ENCODE data around the gene ATP6V1B1. TPM values are rescaled to one million over a fixed set of nuclear protein-coding genes. Genes with fewer than 3 reads are reported as not detected.
A peak's percentile ranks its signal among the peaks of the same experiment; 100 is the strongest.

The ATP6V1B1 gene
- total and polyA plus RNA-seq, 4 donors: not detected

DNA sequence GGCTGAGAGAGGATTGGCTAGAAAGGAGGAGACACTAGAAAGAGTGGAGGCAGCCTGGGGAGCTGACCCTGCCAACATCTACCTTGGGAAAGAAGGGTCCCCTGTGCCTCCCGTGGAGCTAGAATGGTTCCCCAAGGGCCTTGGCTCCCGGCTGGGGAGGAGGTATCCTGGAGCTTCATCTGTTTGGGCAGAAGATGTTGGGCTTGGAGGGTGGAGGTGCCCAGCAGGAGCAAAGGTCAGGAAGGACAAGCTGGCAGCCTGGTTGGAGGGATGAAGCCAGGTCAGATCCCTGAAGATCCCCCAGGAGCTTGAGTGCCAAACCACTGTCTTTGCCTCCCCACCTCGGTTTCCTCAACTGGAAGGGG lies 2.9 kb downstream of the ATP6V1B1 start (continued):
- TF ChIP-seq, protein P1, sequence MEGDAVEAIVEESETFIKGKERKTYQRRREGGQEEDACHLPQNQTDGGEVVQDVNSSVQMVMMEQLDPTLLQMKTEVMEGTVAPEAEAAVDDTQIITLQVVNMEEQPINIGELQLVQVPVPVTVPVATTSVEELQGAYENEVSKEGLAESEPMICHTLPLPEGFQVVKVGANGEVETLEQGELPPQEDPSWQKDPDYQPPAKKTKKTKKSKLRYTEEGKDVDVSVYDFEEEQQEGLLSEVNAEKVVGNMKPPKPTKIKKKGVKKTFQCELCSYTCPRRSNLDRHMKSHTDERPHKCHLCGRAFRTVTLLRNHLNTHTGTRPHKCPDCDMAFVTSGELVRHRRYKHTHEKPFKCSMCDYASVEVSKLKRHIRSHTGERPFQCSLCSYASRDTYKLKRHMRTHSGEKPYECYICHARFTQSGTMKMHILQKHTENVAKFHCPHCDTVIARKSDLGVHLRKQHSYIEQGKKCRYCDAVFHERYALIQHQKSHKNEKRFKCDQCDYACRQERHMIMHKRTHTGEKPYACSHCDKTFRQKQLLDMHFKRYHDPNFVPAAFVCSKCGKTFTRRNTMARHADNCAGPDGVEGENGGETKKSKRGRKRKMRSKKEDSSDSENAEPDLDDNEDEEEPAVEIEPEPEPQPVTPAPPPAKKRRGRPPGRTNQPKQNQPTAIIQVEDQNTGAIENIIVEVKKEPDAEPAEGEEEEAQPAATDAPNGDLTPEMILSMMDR (IDR thresholded peaks at IDR 0.05; ENCODE audit: low read depth, low read length, missing input control): no peak

DNA sequence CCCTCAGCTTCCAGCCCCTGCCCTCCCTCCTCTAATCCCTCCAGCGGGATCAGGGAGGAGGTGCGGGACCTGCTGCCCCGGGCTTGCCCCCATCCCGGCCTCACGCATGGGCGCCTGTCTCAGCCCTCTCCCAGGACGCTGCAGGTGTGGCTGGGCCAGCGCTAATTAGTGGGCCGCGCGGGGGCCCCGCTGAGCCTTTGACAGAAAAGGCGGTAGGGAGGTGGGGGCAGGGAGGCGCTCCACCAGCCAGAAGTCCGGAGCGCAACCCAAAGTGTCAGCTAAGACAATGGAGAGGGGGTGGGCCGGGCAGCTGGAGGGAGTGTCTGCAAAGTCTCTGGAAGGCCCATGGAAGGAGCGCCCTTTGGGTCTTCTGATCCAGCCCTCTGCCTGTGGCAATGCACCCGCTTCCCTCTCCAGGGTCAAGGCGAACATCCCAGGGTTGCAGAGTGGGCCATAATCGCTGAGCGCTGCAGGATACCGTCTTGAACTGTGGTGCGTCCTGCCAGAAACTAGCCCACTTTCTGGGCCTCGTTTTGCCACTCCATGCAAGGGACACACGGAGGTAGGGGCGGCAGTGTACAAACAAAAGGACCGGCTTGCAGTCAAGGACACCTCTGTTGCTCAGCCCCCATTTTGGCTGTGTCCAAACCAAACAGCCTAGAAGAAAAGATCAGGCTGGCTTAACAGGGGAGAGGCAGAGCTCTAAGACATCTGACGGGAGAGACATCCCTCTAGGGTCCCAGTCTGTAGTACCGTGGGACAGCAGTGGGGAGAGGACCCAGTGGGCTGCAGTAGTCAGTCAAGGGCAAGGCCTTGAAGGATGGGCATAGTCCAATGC lies 3.5 kb downstream of the ATP6V1B1 start:
- Histone ChIP-seq H3K36me3 (ENCODE audit: control insufficient read depth in 4 of 4, insufficient read depth in 3 of 4, low read depth in 1 of 4, low read length in 3 of 4) (no peaks in the 10 kb centered on the region), H3K4me3 (ENCODE audit: low read depth in 1 of 3, low read length in 3 of 3) (no peak overlapping the region), H3K9me3 (ENCODE audit: control insufficient read depth in 4 of 4, low read length in 3 of 4) (no peaks in the 10 kb centered on the region), H3K9ac (ENCODE audit: low read depth in 1 of 2, low read length in 2 of 2) (no peak overlapping the region), H3K27ac (ENCODE audit: low read depth in 1 of 2, low read length in 2 of 2) (no peak overlapping the region), H3K4me1 (ENCODE audit: control insufficient read depth in 4 of 4, insufficient read depth in 4 of 4, low read length in 3 of 4) (no peaks in the 10 kb centered on the region), H3K27me3 (ENCODE audit: control insufficient read depth in 4 of 4, insufficient read depth in 4 of 4, low read length in 3 of 4) (no peaks in the 10 kb centered on the region)
- WGBS: 54% methylated on average over 30 of the region's 30 CpGs
- DNase-seq (ENCODE audit: low spot score): no peak
- TF ChIP-seq FOXA2 (IDR thresholded peaks at IDR 0.05) (no peak), YY1 (IDR thresholded peaks at IDR 0.05) (no peak)

DNA sequence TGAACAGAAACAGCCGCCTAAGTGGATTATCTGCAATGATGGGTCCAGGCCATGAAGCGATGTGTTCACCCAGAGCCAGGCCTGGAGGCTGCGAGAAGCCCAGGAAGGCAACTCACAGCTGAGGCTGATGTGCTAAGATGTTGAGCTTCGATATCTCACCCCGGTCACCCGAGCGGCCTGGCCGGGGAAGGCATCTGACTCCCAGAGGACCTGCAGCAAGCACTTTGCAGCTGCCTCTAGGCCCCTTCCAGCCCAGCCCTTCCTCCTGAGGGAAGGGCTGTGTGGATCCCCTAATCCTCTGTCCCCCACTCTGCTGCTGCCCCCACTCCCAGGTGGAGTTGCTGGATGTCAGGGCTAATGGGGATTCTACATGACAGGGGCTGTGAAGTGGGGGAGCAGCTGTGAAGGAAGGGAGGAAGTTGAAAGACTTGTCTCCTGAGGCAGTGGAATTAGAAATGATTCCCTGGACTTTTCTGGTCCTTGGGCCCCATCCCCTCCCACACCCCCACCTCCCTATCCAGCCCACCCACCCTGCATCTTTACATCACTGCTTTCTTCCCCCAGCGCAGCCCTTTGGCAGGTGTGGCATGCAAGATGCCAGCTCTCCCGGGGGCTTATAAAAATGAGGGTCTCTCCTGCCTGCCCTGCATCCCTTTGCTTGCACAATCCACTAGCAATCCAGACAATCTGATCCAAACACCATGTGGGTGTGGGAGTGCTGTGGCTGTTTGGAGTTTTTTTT lies 4.3 kb downstream of the ATP6V1B1 start:
- Histone ChIP-seq H3K9ac (ENCODE audit: low read depth in 1 of 2, low read length in 2 of 2) (no peak overlapping the region), H3K36me3 (ENCODE audit: control insufficient read depth in 4 of 4, insufficient read depth in 3 of 4, low read depth in 1 of 4, low read length in 3 of 4) (no peaks in the 10 kb centered on the region), H3K4me3 (ENCODE audit: low read depth in 1 of 3, low read length in 3 of 3) (no peak overlapping the region), H3K9me3 (ENCODE audit: control insufficient read depth in 4 of 4, low read length in 3 of 4) (no peaks in the 10 kb centered on the region), H3K4me1 (ENCODE audit: control insufficient read depth in 4 of 4, insufficient read depth in 4 of 4, low read length in 3 of 4) (no peaks in the 10 kb centered on the region), H3K27me3 (ENCODE audit: control insufficient read depth in 4 of 4, insufficient read depth in 4 of 4, low read length in 3 of 4) (no peaks in the 10 kb centered on the region), H3K27ac (ENCODE audit: low read depth in 1 of 2, low read length in 2 of 2) (no peak overlapping the region)
- TF ChIP-seq JUND (IDR thresholded peaks at IDR 0.05) (no peak), FOXA1 (IDR thresholded peaks at IDR 0.05) (no peak), RXRA (IDR thresholded peaks at IDR 0.05) (no peak), TAF1 (conservative IDR thresholded peaks at IDR 0.05) (no peak), RAD21 (IDR thresholded peaks at IDR 0.05) (no peak), FOXA2 (IDR thresholded peaks at IDR 0.05) (no peak), SP1 (IDR thresholded peaks at IDR 0.05) (no peak), NR2F2 (IDR thresholded peaks at IDR 0.05) (no peak), GABPA (IDR thresholded peaks at IDR 0.05 in 1 of 2, conservative IDR thresholded peaks at IDR 0.05 in 1 of 2) (no peak), EGR1 (IDR thresholded peaks at IDR 0.05; ENCODE audit: low read depth in 2 of 2) (no peak), YY1 (IDR thresholded peaks at IDR 0.05) (no peak), HNF4G (IDR thresholded peaks at IDR 0.05) (no peak), HNF4A (conservative IDR thresholded peaks at IDR 0.05) (no peak)
- TF ChIP-seq, protein P2, sequence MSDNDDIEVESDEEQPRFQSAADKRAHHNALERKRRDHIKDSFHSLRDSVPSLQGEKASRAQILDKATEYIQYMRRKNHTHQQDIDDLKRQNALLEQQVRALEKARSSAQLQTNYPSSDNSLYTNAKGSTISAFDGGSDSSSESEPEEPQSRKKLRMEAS (IDR thresholded peaks at IDR 0.05): no peak
- TF ChIP-seq, protein P3, sequence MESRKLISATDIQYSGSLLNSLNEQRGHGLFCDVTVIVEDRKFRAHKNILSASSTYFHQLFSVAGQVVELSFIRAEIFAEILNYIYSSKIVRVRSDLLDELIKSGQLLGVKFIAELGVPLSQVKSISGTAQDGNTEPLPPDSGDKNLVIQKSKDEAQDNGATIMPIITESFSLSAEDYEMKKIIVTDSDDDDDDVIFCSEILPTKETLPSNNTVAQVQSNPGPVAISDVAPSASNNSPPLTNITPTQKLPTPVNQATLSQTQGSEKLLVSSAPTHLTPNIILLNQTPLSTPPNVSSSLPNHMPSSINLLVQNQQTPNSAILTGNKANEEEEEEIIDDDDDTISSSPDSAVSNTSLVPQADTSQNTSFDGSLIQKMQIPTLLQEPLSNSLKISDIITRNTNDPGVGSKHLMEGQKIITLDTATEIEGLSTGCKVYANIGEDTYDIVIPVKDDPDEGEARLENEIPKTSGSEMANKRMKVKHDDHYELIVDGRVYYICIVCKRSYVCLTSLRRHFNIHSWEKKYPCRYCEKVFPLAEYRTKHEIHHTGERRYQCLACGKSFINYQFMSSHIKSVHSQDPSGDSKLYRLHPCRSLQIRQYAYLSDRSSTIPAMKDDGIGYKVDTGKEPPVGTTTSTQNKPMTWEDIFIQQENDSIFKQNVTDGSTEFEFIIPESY (IDR thresholded peaks at IDR 0.05): no peak
- TF ChIP-seq, protein P4, sequence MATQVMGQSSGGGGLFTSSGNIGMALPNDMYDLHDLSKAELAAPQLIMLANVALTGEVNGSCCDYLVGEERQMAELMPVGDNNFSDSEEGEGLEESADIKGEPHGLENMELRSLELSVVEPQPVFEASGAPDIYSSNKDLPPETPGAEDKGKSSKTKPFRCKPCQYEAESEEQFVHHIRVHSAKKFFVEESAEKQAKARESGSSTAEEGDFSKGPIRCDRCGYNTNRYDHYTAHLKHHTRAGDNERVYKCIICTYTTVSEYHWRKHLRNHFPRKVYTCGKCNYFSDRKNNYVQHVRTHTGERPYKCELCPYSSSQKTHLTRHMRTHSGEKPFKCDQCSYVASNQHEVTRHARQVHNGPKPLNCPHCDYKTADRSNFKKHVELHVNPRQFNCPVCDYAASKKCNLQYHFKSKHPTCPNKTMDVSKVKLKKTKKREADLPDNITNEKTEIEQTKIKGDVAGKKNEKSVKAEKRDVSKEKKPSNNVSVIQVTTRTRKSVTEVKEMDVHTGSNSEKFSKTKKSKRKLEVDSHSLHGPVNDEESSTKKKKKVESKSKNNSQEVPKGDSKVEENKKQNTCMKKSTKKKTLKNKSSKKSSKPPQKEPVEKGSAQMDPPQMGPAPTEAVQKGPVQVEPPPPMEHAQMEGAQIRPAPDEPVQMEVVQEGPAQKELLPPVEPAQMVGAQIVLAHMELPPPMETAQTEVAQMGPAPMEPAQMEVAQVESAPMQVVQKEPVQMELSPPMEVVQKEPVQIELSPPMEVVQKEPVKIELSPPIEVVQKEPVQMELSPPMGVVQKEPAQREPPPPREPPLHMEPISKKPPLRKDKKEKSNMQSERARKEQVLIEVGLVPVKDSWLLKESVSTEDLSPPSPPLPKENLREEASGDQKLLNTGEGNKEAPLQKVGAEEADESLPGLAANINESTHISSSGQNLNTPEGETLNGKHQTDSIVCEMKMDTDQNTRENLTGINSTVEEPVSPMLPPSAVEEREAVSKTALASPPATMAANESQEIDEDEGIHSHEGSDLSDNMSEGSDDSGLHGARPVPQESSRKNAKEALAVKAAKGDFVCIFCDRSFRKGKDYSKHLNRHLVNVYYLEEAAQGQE (IDR thresholded peaks at IDR 0.05): no peak
- TF ChIP-seq, protein P5, sequence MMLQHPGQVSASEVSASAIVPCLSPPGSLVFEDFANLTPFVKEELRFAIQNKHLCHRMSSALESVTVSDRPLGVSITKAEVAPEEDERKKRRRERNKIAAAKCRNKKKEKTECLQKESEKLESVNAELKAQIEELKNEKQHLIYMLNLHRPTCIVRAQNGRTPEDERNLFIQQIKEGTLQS (IDR thresholded peaks at IDR 0.05): no peak
- TF ChIP-seq, protein P1 (IDR thresholded peaks at IDR 0.05; ENCODE audit: low read depth, low read length, missing input control): no peak
- WGBS: 85% methylated on average over 10 of the region's 10 CpGs
- DNase-seq (ENCODE audit: low spot score): peak; percentile 19

Measured in liver (tissue), 9 donors.